Nephron progenitor cell (in vitro differentiated cells): ENCODE data around the gene C11orf21.

Experiments used
- DNase-seq: peaks from one replicate; pipeline ENCODE4 v3.0.0; 2021
- H3K27ac Mint-ChIP-seq: 2 replicates; pipeline ENCODE4 v1.8.0; 2021; ENCODE audit warnings: mild to moderate bottlenecking, moderate library complexity, mixed read lengths
- H3K27me3 Mint-ChIP-seq: 2 replicates; pipeline ENCODE4 v1.8.0; 2021; ENCODE audit warnings: mild to moderate bottlenecking, low read depth, mixed read lengths; ENCODE audit not compliant: poor library complexity
- H3K36me3 Mint-ChIP-seq: 2 replicates; pipeline ENCODE4 v1.8.0; 2021; ENCODE audit warnings: low read depth, mixed read lengths
- H3K4me1 Mint-ChIP-seq: 2 replicates; pipeline ENCODE4 v1.8.0; 2021; ENCODE audit warnings: mixed read lengths
- H3K4me3 Mint-ChIP-seq: 2 replicates; pipeline ENCODE4 v1.8.0; 2021; ENCODE audit warnings: mild to moderate bottlenecking, moderate library complexity, mixed read lengths
- H3K9me3 Mint-ChIP-seq: 2 replicates; pipeline ENCODE4 v1.8.0; 2021; ENCODE audit warnings: mild to moderate bottlenecking, moderate library complexity, mixed read lengths
- CTCF ChIP-seq: fragments of 200-600 bp; sonication (generic); IDR thresholded peaks from 2 replicates; pipeline ENCODE4 v1.5.0; 2021; ENCODE audit warnings: antibody characterized with exemption

Gene C11orf21

GRCh38 chr11:2247496-2247895 is 54.2 kb downstream of the C11orf21 start:
- no peak for TF ChIP-seq CTCF
- Mint-ChIP-seq H3K4me3 (no peak overlapping the region), H3K9me3 (peaks cover 11% of the 10 kb centered on the region), H3K4me1 (peaks cover 13% of the 10 kb centered on the region), H3K27me3 (peaks cover 11% of the 10 kb centered on the region), H3K36me3 (no peaks in the 10 kb centered on the region), H3K27ac (no peak overlapping the region)
- DNase-seq, result no peak
